OCI-LY7 (cell line): ENCODE data around the gene MPRIP. TPM values are rescaled to one million over a fixed set of nuclear protein-coding genes. Genes with fewer than 3 reads are reported as not detected.

Experiments used
- BruUV-seq: library from RNA; stranded (reverse); fragments of 400-500 nt; replicated peaks from 2 replicates; lab custom pipeline; 2021; lab: Mats Ljungman, UMichigan
- CTCF ChIA-PET: fragments of 300-600 bp; sonication (Branson Sonifier 250); formaldehyde crosslinking; loops from one replicate; lab custom pipeline; 2022; ENCODE audit warnings: antibody characterized with exemption; ENCODE audit not compliant: unreplicated experiment; lab: Charles Lee
- POLR2A ChIA-PET: fragments of 300-600 bp; sonication (Branson Sonifier 250); formaldehyde crosslinking; loops from one replicate; lab custom pipeline; 2022; ENCODE audit warnings: antibody characterized with exemption; lab: Charles Lee
- DNase-seq: peaks from one replicate; pipeline ENCODE4 v3.0.0-alpha.2; 2015; ENCODE audit warnings: low spot score
- H2AFZ ChIP-seq: fragments of 200-600 bp; sonication (generic), shearing (Covaris generic); 2 replicates; pipeline ENCODE4 v1.6.1; 2014; ENCODE audit warnings: mild to moderate bottlenecking, antibody characterized with exemption, low read length, moderate library complexity
- H3K27ac ChIP-seq: fragments of 200-600 bp; sonication (generic); 2 replicates; pipeline ENCODE4 v1.5.1; 2014; ENCODE audit warnings: mixed run types, low read depth, mild to moderate bottlenecking, moderate library complexity, low read length, inconsistent platforms; ENCODE audit not compliant: poor library complexity, severe bottlenecking
- H3K36me3 ChIP-seq: fragments of 200-600 bp; sonication (generic); 2 replicates; pipeline ENCODE4 v1.6.1; 2014; ENCODE audit warnings: mild to moderate bottlenecking, antibody characterized with exemption, low read length, moderate library complexity, mixed read lengths; ENCODE audit not compliant: insufficient read depth
- H3K4me1 ChIP-seq: fragments of 200-600 bp; sonication (generic); 2 replicates; pipeline ENCODE4 v1.5.1; 2014; ENCODE audit warnings: mild to moderate bottlenecking, low read length; ENCODE audit not compliant: insufficient read depth, poor library complexity, severe bottlenecking
- H3K4me2 ChIP-seq: fragments of 200-600 bp; sonication (generic); 2 replicates; pipeline ENCODE4 v1.6.1; 2014; ENCODE audit warnings: mild to moderate bottlenecking, low read length
- H3K4me3 ChIP-seq: fragments of 200-600 bp; sonication (generic); 2 replicates; pipeline ENCODE4 v1.5.1; 2014; ENCODE audit warnings: mild to moderate bottlenecking, low read depth, low read length; ENCODE audit not compliant: poor library complexity, severe bottlenecking
- H3K79me2 ChIP-seq: fragments of 200-600 bp; sonication (generic); 2 replicates; pipeline ENCODE4 v1.6.1; 2016; ENCODE audit warnings: low read depth, mild to moderate bottlenecking, low read length, moderate library complexity, mixed read lengths; ENCODE audit not compliant: insufficient read depth
- H3K9me2 ChIP-seq: fragments of 200-600 bp; sonication (generic); 2 replicates; pipeline ENCODE4 v1.6.1; 2016; ENCODE audit warnings: mild to moderate bottlenecking, low read length, mixed read lengths; ENCODE audit not compliant: insufficient read depth
- H3K9me3 ChIP-seq: fragments of 200-600 bp; sonication (generic); 2 replicates; pipeline ENCODE4 v1.6.1; 2014; ENCODE audit warnings: mild to moderate bottlenecking, mixed run types, low read length, mixed read lengths
- H4K20me1 ChIP-seq: fragments of 200-600 bp; sonication (generic); 2 replicates; pipeline ENCODE4 v1.6.1; 2014; ENCODE audit warnings: mild to moderate bottlenecking, antibody characterized with exemption, low read length, moderate library complexity, mixed read lengths; ENCODE audit not compliant: insufficient read depth
- EZH2phosphoT487 ChIP-seq: fragments of 200-600 bp; sonication (generic); IDR thresholded peaks from 2 replicates; pipeline ENCODE4 v1.6.1; 2018; ENCODE audit warnings: low read depth, borderline replicate concordance, mild to moderate bottlenecking, mixed run types, antibody characterized with exemption, low read length, moderate library complexity, mixed read lengths
- intact Hi-C: fragments of 100-400 bp; cut with micrococcal nuclease; formaldehyde crosslinking; loops from one replicate; pipeline ENCODE4 v1.10.0; 2022; ENCODE audit not compliant: unreplicated experiment
- total RNA-seq, 2 experiments: library from RNA; depleted of rRNA in 1 of 2; stranded (reverse); fragments of >200 nt in 1 of 2; shearing (Covaris generic) in 1 of 2; gene quantifications; 2 replicates each; pipeline ENCODE4 v1.2.3, GENCODE V29; 2014 to 2022
- TF ChIP-seq, protein P1 (sequence below): fragments of 200-600 bp; sonication (generic); conservative IDR thresholded peaks from 2 replicates; pipeline ENCODE4 v1.5.1; 2014; ENCODE audit warnings: mild to moderate bottlenecking, antibody characterized with exemption, low read length, moderate library complexity, mixed read lengths

The MPRIP gene
- total RNA-seq, 2 experiments from 2014 or later: 73.3 to 109 TPM

DNA sequence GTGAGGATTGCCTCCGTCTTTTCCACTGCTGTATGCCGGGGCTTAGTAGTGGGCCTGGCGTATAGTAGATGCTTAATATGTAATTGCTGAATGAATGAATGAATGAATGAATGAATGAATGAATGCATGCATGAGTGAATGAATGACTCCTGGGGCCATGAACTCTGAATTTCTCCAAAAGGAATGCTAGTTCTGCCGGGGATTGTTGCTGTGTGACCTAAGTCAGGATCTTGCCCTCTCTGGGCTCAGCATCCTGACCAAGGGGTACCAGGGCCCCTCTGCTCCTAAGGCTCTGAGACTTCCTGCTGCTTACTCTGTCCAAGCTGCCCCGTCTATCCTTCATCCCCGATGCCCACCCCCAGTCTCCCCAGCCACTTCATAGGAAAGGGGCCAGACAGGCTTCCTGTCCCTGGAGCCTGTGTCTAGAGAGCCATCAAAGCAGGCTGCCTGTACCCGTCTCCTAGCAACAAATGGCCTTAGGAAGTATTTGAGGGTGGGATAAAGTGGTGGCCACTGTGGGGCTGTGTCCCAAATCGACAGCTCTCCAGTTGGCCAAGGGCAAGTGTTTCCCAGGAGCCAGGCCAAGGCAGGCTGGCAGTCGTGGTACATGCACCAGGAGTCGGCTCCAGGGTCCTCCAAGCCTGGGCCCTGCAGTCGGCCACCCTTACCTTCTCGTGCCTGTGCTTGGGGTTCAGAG, 11.6 kb upstream of the MPRIP start:
- POLR2A ChIA-PET: no interaction called here
- Histone ChIP-seq H3K9me2 (no peaks in the 10 kb centered on the region), H3K4me2 (no peak overlapping the region), H4K20me1 (no peaks in the 10 kb centered on the region), H3K4me1 (no peaks in the 10 kb centered on the region), H3K36me3 (no peaks in the 10 kb centered on the region), H3K4me3 (no peak overlapping the region), H3K27ac (no peak overlapping the region), H3K9me3 (no peaks in the 10 kb centered on the region), H3K79me2 (no peaks in the 10 kb centered on the region), H2AFZ (no peak overlapping the region)
- intact Hi-C loops: no loop called here
- no TSS peak for BruUV-seq
- TF ChIP-seq, protein P1, sequence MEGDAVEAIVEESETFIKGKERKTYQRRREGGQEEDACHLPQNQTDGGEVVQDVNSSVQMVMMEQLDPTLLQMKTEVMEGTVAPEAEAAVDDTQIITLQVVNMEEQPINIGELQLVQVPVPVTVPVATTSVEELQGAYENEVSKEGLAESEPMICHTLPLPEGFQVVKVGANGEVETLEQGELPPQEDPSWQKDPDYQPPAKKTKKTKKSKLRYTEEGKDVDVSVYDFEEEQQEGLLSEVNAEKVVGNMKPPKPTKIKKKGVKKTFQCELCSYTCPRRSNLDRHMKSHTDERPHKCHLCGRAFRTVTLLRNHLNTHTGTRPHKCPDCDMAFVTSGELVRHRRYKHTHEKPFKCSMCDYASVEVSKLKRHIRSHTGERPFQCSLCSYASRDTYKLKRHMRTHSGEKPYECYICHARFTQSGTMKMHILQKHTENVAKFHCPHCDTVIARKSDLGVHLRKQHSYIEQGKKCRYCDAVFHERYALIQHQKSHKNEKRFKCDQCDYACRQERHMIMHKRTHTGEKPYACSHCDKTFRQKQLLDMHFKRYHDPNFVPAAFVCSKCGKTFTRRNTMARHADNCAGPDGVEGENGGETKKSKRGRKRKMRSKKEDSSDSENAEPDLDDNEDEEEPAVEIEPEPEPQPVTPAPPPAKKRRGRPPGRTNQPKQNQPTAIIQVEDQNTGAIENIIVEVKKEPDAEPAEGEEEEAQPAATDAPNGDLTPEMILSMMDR: no peak
- TF ChIP-seq EZH2phosphoT487: no peak
- CTCF ChIA-PET: no interaction called here
- no peak for DNase-seq

DNA sequence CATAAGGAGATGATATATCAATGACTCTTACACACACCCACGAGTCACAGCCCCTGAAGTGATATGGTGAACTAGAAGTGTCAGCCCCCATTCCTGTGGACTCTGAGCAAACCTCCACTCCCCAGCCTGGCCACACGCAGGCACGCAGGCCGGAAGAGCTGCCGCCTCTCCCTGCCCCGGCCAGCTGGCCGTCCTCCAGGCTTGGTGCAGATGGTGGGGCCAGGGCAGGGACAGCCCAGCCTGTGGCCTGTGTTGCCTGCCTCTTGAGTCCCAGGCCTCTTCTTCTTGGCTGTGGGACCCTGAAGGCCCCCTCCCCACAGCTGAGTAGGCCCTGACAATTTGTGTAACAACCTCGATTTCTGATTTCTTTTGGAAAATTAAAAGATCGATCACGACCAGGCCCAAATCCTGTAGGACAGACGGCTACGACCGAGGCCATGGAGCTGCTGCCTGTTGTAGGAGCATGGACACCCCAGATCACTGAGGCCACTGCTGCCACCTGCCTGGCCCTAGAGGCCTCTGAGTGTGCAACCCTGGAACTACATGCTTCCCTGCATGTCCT, 10.0 kb upstream of the MPRIP start:
- H3K79me2 ChIP-seq: no peaks in the 10 kb centered on the region
- H3K4me3 ChIP-seq: no peak overlapping the region
- POLR2A ChIA-PET: interaction anchor here (0.6 kb wide), 1 partner anchor 235 kb away, joined by 4 read pairs; no protein-coding TSS in a partner anchor
- H3K27ac ChIP-seq: no peak overlapping the region
- no peak for TF ChIP-seq EZH2phosphoT487
- TF ChIP-seq, protein P1: no peak
- H3K4me1 ChIP-seq: peaks cover 5% of the 10 kb centered on the region
- DNase-seq: no peak
- no peaks in the 10 kb centered on the region for H3K9me2 ChIP-seq
- CTCF ChIA-PET: no interaction called here
- no peak overlapping the region for H2AFZ ChIP-seq
- H4K20me1 ChIP-seq: no peaks in the 10 kb centered on the region
- BruUV-seq: no TSS peak
- no peak overlapping the region for H3K4me2 ChIP-seq
- no peaks in the 10 kb centered on the region for H3K36me3 ChIP-seq
- H3K9me3 ChIP-seq: no peaks in the 10 kb centered on the region
- intact Hi-C loops: no loop called here

DNA sequence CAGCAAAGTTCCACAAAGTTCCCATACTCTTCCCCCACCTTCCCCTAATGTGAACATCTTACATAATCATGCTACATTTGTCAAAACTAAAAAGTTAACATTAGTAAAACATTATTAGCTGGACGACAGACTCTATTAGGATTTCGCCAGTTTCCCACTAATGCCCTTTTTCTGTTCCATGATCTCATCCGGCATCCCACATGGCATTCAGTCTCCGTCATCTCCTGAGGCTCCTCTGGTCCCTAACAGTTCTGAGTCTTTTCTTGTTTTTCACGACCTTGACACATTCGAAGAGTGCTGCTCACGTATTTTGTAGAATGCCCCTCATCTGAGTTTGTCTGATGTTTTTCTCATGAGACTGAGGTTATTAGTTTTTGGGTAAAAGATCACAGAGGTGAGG, 8.8 kb upstream of the MPRIP start:
- Histone ChIP-seq H3K9me3 (no peaks in the 10 kb centered on the region), H3K79me2 (no peaks in the 10 kb centered on the region), H3K36me3 (no peaks in the 10 kb centered on the region), H3K4me2 (no peak overlapping the region), H3K27ac (no peak overlapping the region), H2AFZ (no peak overlapping the region), H3K4me1 (peaks cover 5% of the 10 kb centered on the region), H4K20me1 (no peaks in the 10 kb centered on the region), H3K9me2 (no peaks in the 10 kb centered on the region), H3K4me3 (no peak overlapping the region)
- ChIA-PET POLR2A (no interaction called here), CTCF (no interaction called here)
- no peak for DNase-seq
- TF ChIP-seq EZH2phosphoT487: no peak
- TF ChIP-seq, protein P1: no peak
- BruUV-seq: no TSS peak
- intact Hi-C loops: no loop called here
